Urinary bladder (tissue), 4 donors: ENCODE measurements around the gene EIF4A3. TPM values are rescaled to one million over a fixed set of nuclear protein-coding genes. Genes with fewer than 3 reads are reported as not detected.
"Not testable (repeated sequence)": the region's sequence is repeated elsewhere in the genome, so short reads cannot be mapped to it uniquely, and the experiment has no call there.

Experiments used
- DNase-seq: peaks from one replicate; pipeline ENCODE4 v3.0.0-alpha.2; 2015; ENCODE audit errors: extremely low spot score
- H3K27ac ChIP-seq: one replicate; pipeline ENCODE4 v1.5.1; 2013; ENCODE audit warnings: low read depth, mild to moderate bottlenecking, moderate library complexity
- H3K36me3 ChIP-seq: one replicate; pipeline ENCODE4 v1.6.1; 2013; ENCODE audit warnings: mild to moderate bottlenecking, moderate library complexity; ENCODE audit not compliant: insufficient read depth
- H3K4me1 ChIP-seq: one replicate; pipeline ENCODE4 v1.6.1; 2013; ENCODE audit warnings: mild to moderate bottlenecking, moderate library complexity; ENCODE audit not compliant: insufficient read depth
- H3K4me3 ChIP-seq: one replicate; pipeline ENCODE4 v1.5.1; 2013; ENCODE audit warnings: low read depth, low read length
- WGBS: extraction: QIAGEN DNeasy Blood & Tissue Kit; methylation state at CpG from one replicate; pipeline ENCODE4 v1.1.7; 2013; 5-methylcytosine and 5-hydroxymethylcytosine counted together
- polyA plus RNA-seq: library from polyadenylated mRNA; stranded (reverse); fragments of 200-250 nt; gene quantifications from one replicate; pipeline ENCODE4 v1.2.3, GENCODE V29; 2013
- total RNA-seq: library from RNA; depleted of rRNA; stranded (reverse); fragments of >200 nt; gene quantifications from one replicate; pipeline ENCODE4 v1.2.3, GENCODE V29; 2014
- donor health status: healthy with polysubstance abuse.
- donor health status: healthy.

Gene EIF4A3
- total and polyA plus RNA-seq, 2 donors = 59.5 to 80.3 TPM

DNA sequence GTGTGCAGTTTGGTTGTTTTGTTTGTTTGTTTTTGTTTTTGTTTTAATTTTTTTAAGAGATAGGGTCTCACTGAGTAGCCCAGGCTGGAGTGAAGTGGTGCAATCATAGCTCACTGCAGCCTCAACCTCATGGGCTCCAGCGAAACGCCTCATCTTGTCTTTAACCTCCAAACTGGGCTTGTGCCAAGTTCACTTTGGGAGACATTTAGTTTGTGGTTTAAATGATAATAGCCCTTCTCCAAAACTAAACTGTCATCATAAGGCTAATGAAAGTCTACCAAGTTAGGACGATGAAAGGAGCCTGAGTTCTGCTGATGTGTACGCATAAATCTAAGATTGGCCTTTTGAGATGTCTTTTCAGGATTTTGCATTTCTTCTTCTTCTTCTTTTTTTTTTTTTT, 16.4 kb upstream of the EIF4A3 start:
- Histone ChIP-seq H3K4me1 (no peaks in the 10 kb centered on the region), H3K4me3 (no peak overlapping the region), H3K27ac (no peak overlapping the region), H3K36me3 (no peaks in the 10 kb centered on the region)
- no peak for DNase-seq
- 81% methylated on average over 4 of the region's 4 CpGs for WGBS

GRCh38 chr17:80160536-80160935, 13.6 kb upstream of the EIF4A3 start:
- no peaks in the 10 kb centered on the region for H3K4me1 ChIP-seq
- no peak overlapping the region for H3K4me3 ChIP-seq
- WGBS = 32% methylated on average over 3 of the region's 3 CpGs
- no peak overlapping the region for H3K27ac ChIP-seq
- no peak for DNase-seq
- H3K36me3 ChIP-seq = no peaks in the 10 kb centered on the region

DNA sequence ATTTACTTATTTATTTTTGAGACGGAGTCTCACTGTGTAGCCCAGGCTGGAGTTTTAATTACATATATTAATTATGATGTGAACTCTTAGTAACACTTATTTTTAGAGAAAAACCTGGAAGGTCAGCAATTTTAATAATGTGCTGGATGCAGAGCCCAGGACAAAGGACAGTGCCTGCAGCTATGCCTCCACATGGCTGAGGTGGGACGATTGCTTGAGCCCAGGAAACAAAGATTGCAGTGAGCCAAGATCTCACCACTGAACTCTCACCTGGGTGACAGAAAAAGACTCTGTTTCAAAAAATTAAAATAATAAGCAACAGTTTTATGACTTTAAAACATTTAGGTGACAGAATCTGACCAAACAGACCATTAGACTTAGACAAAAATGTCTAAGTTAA, 11.9 kb upstream of the EIF4A3 start:
- Histone ChIP-seq H3K27ac (no peak overlapping the region), H3K4me1 (no peaks in the 10 kb centered on the region), H3K36me3 (no peaks in the 10 kb centered on the region), H3K4me3 (no peak overlapping the region)
- DNase-seq = no peak
- WGBS = 58% methylated on average over 2 of the region's 2 CpGs

- H3K4me3 ChIP-seq, H3K36me3 ChIP-seq, H3K27ac ChIP-seq, DNase-seq, H3K4me1 ChIP-seq: not testable (repeated sequence)
- WGBS = 36% methylated on average over 2 of the region's 2 CpGs
These were observed 8.7 kb upstream of the EIF4A3 start for GRCh38 chr17:80155600-80155999.

DNA sequence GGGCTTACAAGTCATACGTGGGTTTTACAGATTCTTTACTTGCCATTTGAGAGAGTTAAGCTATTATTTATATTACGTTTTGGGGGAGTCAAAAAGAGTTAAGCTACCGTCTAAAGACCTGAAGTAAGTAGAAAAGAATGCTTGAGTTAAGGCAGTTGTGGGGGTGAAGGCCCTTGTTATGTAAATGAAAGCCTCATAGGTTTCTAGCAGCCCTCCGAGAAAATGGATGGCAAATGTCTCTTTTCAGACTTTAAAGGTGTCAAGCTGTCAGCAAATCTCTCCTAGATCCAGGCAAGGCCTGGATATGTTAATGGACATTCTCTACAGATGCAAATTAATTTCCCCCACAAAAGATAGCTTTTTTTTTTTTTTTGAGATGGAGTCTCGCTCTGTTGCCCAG, 7.2 kb upstream of the EIF4A3 start:
- no peak for DNase-seq
- Histone ChIP-seq H3K27ac (no peak overlapping the region), H3K4me3 (no peak overlapping the region), H3K4me1 (no peaks in the 10 kb centered on the region), H3K36me3 (no peaks in the 10 kb centered on the region)
- 64% methylated on average over 5 of the region's 5 CpGs for WGBS

GRCh38 chr17:80153004-80153403, 6.1 kb upstream of the EIF4A3 start:
- Histone ChIP-seq H3K27ac (no peak overlapping the region), H3K36me3 (no peaks in the 10 kb centered on the region), H3K4me3 (no peak overlapping the region), H3K4me1 (no peaks in the 10 kb centered on the region)
- no peak for DNase-seq
- 83% methylated on average over 3 of the region's 3 CpGs for WGBS

DNA sequence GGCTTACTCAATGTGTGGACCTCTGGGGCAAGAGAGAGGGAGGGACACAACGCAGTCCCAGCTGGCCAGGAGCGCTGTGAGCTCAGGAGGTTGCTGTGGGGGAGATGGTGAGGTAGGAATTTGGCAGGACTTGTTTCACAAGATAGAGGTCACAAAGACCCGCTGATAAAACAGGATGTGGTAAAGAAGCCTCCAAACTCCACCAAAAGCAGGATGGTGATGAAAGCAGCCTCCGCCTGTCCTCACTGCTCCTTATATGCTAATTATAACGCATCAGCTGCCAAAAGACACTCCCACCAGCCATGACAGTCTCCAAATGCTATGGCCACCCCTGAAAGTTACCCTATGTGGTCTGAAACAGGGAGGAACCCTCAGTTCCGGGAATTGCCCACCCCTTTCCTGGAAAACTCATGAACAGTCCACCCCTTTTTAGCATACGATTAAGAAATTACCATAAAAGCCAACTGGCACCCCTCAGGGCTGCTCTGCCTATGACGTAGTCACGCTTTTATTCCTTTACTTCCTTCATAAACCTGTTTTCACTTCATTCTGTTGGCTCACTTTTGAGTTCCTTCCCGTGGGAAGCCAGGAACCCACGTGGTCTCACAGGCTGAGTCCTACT, 5.3 kb upstream of the EIF4A3 start:
- H3K4me3 ChIP-seq = no peak overlapping the region
- 67% methylated on average over 11 of the region's 11 CpGs for WGBS
- H3K4me1 ChIP-seq = no peaks in the 10 kb centered on the region
- no peak overlapping the region for H3K27ac ChIP-seq
- no peak for DNase-seq
- H3K36me3 ChIP-seq = no peaks in the 10 kb centered on the region

DNA sequence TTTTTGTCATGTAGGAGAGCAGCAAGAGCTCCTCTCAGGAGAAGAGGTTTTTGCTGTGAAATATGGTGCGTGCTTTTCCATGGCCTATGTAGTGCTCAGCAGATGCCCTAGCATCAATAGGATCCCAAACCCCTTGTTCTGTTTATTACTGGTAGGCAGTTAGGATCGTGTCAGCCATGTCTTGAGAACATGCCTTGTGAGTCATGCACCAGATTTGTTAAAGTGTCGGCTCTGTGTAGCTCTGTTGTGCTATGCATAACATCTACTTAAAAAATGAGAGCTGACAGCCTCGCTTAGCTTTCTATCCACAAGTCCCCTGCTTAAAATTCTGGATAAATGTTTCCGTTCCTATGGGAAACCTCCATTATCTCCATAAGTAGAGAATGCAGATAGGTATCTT, 4.4 kb upstream of the EIF4A3 start:
- Histone ChIP-seq H3K4me1 (no peaks in the 10 kb centered on the region), H3K36me3 (no peaks in the 10 kb centered on the region), H3K27ac (no peak overlapping the region), H3K4me3 (no peak overlapping the region)
- no peak for DNase-seq
- WGBS = 61% methylated on average over 5 of the region's 5 CpGs

- DNase-seq = no peak
- under 1% methylated on average over 69 of the region's 69 CpGs for WGBS
- Histone ChIP-seq H3K36me3 (peaks cover 5% of the 10 kb centered on the region), H3K27ac (no peak overlapping the region), H3K4me1 (peaks cover 5% of the 10 kb centered on the region), H3K4me3 (peak overlapping the region; percentile 84)
These were observed 550 bp downstream of the EIF4A3 start for GRCh38 chr17:80146121-80147034.

GRCh38 chr17:80145076-80146075, 1.6 kb downstream of the EIF4A3 start:
- 43% methylated on average over 10 of the region's 10 CpGs for WGBS
- Histone ChIP-seq H3K4me3 (peak overlapping the region; percentile 84), H3K4me1 (peaks cover 5% of the 10 kb centered on the region), H3K36me3 (peaks cover 5% of the 10 kb centered on the region), H3K27ac (no peak overlapping the region)
- DNase-seq = no peak

- Histone ChIP-seq H3K4me1 (peaks cover 5% of the 10 kb centered on the region), H3K4me3 (no peak overlapping the region), H3K36me3 (peaks cover 5% of the 10 kb centered on the region), H3K27ac (no peak overlapping the region)
- 89% methylated on average over 6 of the region's 6 CpGs for WGBS
- DNase-seq = no peak
These were observed 4.0 kb downstream of the EIF4A3 start for GRCh38 chr17:80142929-80143328.

- Histone ChIP-seq H3K27ac (no peak overlapping the region), H3K4me3 (no peak overlapping the region), H3K36me3 (peaks cover 5% of the 10 kb centered on the region), H3K4me1 (peaks cover 5% of the 10 kb centered on the region)
- WGBS = 91% methylated on average over 7 of the region's 7 CpGs
- no peak for DNase-seq
These were observed 5.3 kb downstream of the EIF4A3 start for GRCh38 chr17:80141463-80142165.
